Measurements from ENCODE around the gene PRKACG.
A peak's percentile ranks its signal among the peaks of the same experiment; 100 is the strongest.

The PRKACG gene

GRCh38 chr9:69027355-69028097, 13.6 kb upstream of the PRKACG start:
- H3K9ac ChIP-seq (ENCODE audit: low read depth, low read length): no peak overlapping the region
- no peaks in the 10 kb centered on the region for H3K27me3 ChIP-seq (ENCODE audit: control insufficient read depth, insufficient read depth, low read length)

GRCh38 chr9:69023650-69024049, 9.7 kb upstream of the PRKACG start:
- Histone ChIP-seq H3K27me3 (ENCODE audit: control insufficient read depth, insufficient read depth, low read length) (no peaks in the 10 kb centered on the region), H3K9me3 (ENCODE audit: control insufficient read depth, insufficient read depth, low read length) (no peaks in the 10 kb centered on the region), H3K9ac (ENCODE audit: low read depth, low read length) (no peak overlapping the region), H3K4me3 (ENCODE audit: low read depth, low read length) (no peak overlapping the region), H3K36me3 (ENCODE audit: control insufficient read depth, insufficient read depth, low read length) (no peaks in the 10 kb centered on the region), H3K4me1 (ENCODE audit: control insufficient read depth, insufficient read depth, low read length) (peaks cover 11% of the 10 kb centered on the region), H3K27ac (ENCODE audit: low read depth, low read length) (no peak overlapping the region)

More at GRCh38 chr9:69027355-69028097, 13.6 kb upstream of the PRKACG start:
- Histone ChIP-seq H3K9me3 (ENCODE audit: control insufficient read depth, insufficient read depth, low read length) (peaks cover 7% of the 10 kb centered on the region; the same call in 1 of the 2 replicates), H3K36me3 (ENCODE audit: control insufficient read depth, insufficient read depth, low read length) (no peaks in the 10 kb centered on the region), H3K4me3 (ENCODE audit: low read depth, low read length) (no peak overlapping the region), H3K27ac (ENCODE audit: low read depth, low read length) (no peak overlapping the region), H3K4me1 (ENCODE audit: control insufficient read depth, insufficient read depth, low read length) (peaks cover 11% of the 10 kb centered on the region)

DNA sequence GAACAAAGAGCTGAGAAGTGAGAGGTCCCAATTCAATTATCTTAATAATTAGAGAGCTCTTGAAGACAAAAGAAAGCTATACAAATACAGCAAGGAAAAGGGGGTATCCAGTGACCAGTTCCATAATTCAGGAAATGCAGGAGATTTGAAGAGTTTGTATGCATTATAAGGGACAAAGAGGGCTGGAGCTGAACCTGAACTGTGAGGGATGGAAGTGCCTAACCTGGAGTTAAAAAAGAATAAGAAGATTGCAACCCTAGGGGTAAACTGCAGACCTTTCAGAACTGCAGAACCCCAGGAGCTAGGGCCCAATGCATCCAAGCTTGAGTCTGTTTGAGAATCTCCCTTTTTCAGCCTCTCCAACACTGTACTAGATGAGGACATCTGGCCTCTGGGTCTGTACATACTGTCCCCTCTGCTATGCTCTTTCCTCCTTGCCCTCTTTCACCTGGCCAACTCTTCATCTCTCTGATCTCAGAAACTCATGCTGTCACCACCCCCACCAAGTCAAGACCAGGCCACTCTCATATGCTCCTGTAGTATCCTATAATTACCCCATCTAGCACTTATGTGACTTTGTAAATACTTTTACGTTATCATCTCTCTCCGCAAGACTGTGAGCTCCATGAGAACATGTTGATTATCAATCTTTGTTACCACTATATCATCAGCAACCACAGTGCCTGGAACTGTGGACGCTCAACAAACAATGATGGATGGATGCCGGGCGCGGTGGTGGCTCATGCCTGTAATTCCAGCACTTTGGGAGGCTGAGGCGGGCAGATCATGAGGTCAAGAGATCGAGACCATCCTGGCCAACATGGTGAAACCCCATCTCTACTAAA, 6.6 kb upstream of the PRKACG start:
- Histone ChIP-seq H3K9me3 (ENCODE audit: control insufficient read depth, insufficient read depth, low read length) (no peaks in the 10 kb centered on the region), H3K4me3 (ENCODE audit: low read depth, low read length) (no peak overlapping the region), H3K27ac (ENCODE audit: low read depth, low read length) (no peak overlapping the region), H3K27me3 (ENCODE audit: control insufficient read depth, insufficient read depth, low read length) (no peaks in the 10 kb centered on the region), H3K36me3 (ENCODE audit: control insufficient read depth, insufficient read depth, low read length) (no peaks in the 10 kb centered on the region), H3K4me1 (ENCODE audit: control insufficient read depth, insufficient read depth, low read length) (peaks cover 24% of the 10 kb centered on the region), H3K9ac (ENCODE audit: low read depth, low read length) (no peak overlapping the region)

DNA sequence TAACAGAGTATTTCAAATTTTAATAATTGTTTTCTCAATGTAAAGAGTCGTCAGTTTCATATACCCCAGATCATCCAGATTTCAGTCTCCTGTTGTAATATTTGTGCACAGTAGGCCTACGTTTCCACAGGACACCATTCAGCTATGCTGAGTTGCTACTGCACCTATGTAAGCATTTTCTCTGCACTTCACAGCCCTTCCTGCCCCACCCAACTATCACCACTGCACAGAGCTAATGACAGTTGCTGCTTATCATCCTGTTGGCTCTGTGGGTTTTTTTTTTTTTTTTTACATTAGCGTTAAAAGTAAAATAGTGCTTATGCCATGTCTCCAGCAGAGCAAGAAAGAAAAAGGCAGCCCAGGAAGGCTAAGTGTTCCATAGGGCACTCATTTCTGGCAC, 5.9 kb upstream of the PRKACG start:
- Histone ChIP-seq H3K9me3 (ENCODE audit: control insufficient read depth, insufficient read depth, low read length) (no peaks in the 10 kb centered on the region), H3K4me1 (ENCODE audit: control insufficient read depth, insufficient read depth, low read length) (peaks cover 25% of the 10 kb centered on the region), H3K36me3 (ENCODE audit: control insufficient read depth, insufficient read depth, low read length) (no peaks in the 10 kb centered on the region), H3K4me3 (ENCODE audit: low read depth, low read length) (no peak overlapping the region), H3K27ac (ENCODE audit: low read depth, low read length) (no peak overlapping the region), H3K9ac (ENCODE audit: low read depth, low read length) (no peak overlapping the region), H3K27me3 (ENCODE audit: control insufficient read depth, insufficient read depth, low read length) (no peaks in the 10 kb centered on the region)

GRCh38 chr9:69018737-69019136, 4.8 kb upstream of the PRKACG start:
- Histone ChIP-seq H3K9me3 (ENCODE audit: control insufficient read depth, insufficient read depth, low read length) (no peaks in the 10 kb centered on the region), H3K27me3 (ENCODE audit: control insufficient read depth, insufficient read depth, low read length) (no peaks in the 10 kb centered on the region), H3K27ac (ENCODE audit: low read depth, low read length) (no peak overlapping the region), H3K4me3 (ENCODE audit: low read depth, low read length) (no peak overlapping the region), H3K9ac (ENCODE audit: low read depth, low read length) (no peak overlapping the region), H3K36me3 (ENCODE audit: control insufficient read depth, insufficient read depth, low read length) (no peaks in the 10 kb centered on the region), H3K4me1 (ENCODE audit: control insufficient read depth, insufficient read depth, low read length) (peaks cover 22% of the 10 kb centered on the region)

DNA sequence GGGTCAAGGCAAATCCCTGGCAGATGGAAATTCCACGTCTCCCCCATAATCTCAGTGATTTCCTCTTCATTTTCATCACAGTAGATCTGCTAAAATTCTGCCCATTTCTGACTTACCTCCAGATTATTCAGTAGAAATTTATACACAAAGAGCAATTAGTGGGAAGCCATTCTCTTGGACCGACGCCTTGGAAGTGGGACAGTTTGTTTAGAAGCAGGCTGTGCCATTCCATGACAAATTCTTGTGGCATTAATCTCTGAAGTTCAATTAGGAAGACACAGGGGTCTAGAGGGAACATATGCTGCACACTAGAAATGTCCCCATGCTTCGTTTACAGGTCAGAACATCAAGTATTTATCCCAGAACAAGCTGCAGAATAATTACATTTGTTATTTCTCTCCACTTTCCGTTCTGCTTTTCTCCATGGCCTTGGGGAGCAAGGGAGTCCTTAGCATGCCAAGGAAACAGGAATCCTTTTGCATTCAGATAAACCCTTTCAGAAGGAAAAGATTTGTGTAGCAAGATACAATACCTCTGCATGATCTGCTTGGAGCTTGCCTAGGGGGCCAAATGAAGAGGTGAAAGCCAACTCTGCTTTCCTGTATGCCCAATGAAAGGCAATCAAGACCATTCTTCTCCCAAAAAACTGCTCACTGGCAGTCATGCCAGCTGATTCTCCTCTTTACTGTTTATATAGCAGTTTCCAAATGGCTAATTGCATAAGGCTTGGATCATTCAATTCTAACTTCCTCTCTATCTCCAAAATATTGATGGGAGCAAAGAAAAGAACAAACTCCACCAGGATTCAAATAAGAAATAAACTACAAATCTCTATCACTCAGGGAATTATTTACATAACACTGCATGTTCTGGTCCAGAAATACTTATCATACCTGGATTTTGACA, 2.5 kb upstream of the PRKACG start:
- H3K9me3 ChIP-seq (ENCODE audit: control insufficient read depth, insufficient read depth, low read length): no peaks in the 10 kb centered on the region
- H3K4me1 ChIP-seq (ENCODE audit: control insufficient read depth, insufficient read depth, low read length): peaks cover 16% of the 10 kb centered on the region
- no peak overlapping the region for H3K9ac ChIP-seq (ENCODE audit: low read depth, low read length)
- H3K36me3 ChIP-seq (ENCODE audit: control insufficient read depth, insufficient read depth, low read length): no peaks in the 10 kb centered on the region
- H3K27ac ChIP-seq (ENCODE audit: low read depth, low read length): peak overlapping the region; percentile 67
- H3K27me3 ChIP-seq (ENCODE audit: control insufficient read depth, insufficient read depth, low read length): no peaks in the 10 kb centered on the region
- H3K4me3 ChIP-seq (ENCODE audit: low read depth, low read length): no peak overlapping the region

- no peak overlapping the region for H3K9ac ChIP-seq (ENCODE audit: low read depth, low read length)
- peaks cover 16% of the 10 kb centered on the region for H3K4me1 ChIP-seq (ENCODE audit: control insufficient read depth, insufficient read depth, low read length)
- no peaks in the 10 kb centered on the region for H3K27me3 ChIP-seq (ENCODE audit: control insufficient read depth, insufficient read depth, low read length)
Measured at GRCh38 chr9:69013382-69013727, 558 bp downstream of the PRKACG start.

DNA sequence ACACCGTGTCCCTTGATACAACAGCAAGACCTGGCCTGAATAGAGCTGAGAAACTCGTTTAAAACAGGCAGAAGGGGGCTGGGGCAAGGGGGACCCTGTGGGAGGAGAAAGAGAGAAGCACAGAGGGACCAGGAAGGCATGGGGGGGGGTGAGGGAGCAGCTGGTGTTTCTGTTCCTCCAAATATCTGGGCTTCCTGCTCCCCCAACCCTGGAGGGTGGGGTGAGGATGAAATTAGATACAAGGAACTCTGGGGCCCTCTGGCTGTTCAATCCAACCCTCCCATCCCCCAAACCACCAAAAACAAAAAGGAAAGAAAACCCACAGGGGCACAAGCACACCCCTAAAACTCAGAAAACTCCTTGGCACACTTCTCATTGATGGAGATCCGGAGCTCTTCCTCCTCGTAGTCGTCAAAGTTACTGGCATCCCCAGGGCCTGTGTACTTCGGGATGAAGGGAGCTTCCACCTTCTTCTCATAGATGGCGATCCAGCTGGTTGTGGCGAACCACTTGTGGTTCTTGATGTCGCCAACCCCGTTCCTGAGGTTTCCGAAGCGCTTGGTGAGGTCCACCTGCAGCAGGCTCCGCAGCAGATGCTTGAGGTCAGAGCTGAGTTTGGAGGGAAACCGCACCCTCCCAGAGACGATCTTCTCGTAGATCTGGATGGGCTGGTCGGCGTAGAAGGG, 1.1 kb downstream of the PRKACG start:
- Histone ChIP-seq H3K4me3 (ENCODE audit: low read depth, low read length) (no peak overlapping the region), H3K9me3 (ENCODE audit: control insufficient read depth, insufficient read depth, low read length) (no peaks in the 10 kb centered on the region), H3K27ac (ENCODE audit: low read depth, low read length) (no peak overlapping the region), H3K4me1 (ENCODE audit: control insufficient read depth, insufficient read depth, low read length) (peaks cover 16% of the 10 kb centered on the region), H3K9ac (ENCODE audit: low read depth, low read length) (no peak overlapping the region), H3K27me3 (ENCODE audit: control insufficient read depth, insufficient read depth, low read length) (no peaks in the 10 kb centered on the region), H3K36me3 (ENCODE audit: control insufficient read depth, insufficient read depth, low read length) (no peaks in the 10 kb centered on the region)

More at GRCh38 chr9:69013382-69013727, 558 bp downstream of the PRKACG start:
- Histone ChIP-seq H3K36me3 (ENCODE audit: control insufficient read depth, insufficient read depth, low read length) (no peaks in the 10 kb centered on the region), H3K4me3 (ENCODE audit: low read depth, low read length) (no peak overlapping the region), H3K9me3 (ENCODE audit: control insufficient read depth, insufficient read depth, low read length) (no peaks in the 10 kb centered on the region), H3K27ac (ENCODE audit: low read depth, low read length) (no peak overlapping the region)

- Histone ChIP-seq H3K36me3 (ENCODE audit: control insufficient read depth, insufficient read depth, low read length) (no peaks in the 10 kb centered on the region), H3K27me3 (ENCODE audit: control insufficient read depth, insufficient read depth, low read length) (no peaks in the 10 kb centered on the region), H3K4me3 (ENCODE audit: low read depth, low read length) (no peak overlapping the region), H3K4me1 (ENCODE audit: control insufficient read depth, insufficient read depth, low read length) (no peaks in the 10 kb centered on the region), H3K9me3 (ENCODE audit: control insufficient read depth, insufficient read depth, low read length) (no peaks in the 10 kb centered on the region), H3K27ac (ENCODE audit: low read depth, low read length) (no peak overlapping the region), H3K9ac (ENCODE audit: low read depth, low read length) (no peak overlapping the region)
Measured at GRCh38 chr9:69009708-69010107, 4.2 kb downstream of the PRKACG start.

DNA sequence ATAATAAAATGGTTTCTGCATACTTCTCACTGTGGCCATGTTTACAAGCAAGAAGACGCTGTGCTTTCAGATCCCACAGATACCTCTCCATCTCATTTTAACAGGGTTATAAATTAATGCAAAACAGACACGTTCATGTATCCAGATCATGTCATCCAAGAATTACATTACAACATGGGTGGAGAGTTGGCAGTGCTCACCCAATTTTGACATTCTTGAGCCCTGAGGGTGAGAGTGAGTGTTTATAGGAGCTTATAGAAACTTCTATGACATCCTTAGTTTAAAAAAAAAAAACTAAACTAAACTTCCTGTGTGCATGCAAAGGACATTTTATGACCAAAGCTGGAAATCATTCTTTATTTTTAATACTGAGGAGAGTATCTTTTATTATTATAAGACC, 9.1 kb downstream of the PRKACG start:
- no peak overlapping the region for H3K9ac ChIP-seq (ENCODE audit: low read depth, low read length)
- no peak overlapping the region for H3K27ac ChIP-seq (ENCODE audit: low read depth, low read length)
- H3K9me3 ChIP-seq (ENCODE audit: control insufficient read depth, insufficient read depth, low read length): no peaks in the 10 kb centered on the region
- H3K4me3 ChIP-seq (ENCODE audit: low read depth, low read length): no peak overlapping the region
- no peaks in the 10 kb centered on the region for H3K36me3 ChIP-seq (ENCODE audit: control insufficient read depth, insufficient read depth, low read length)
- H3K27me3 ChIP-seq (ENCODE audit: control insufficient read depth, insufficient read depth, low read length): no peaks in the 10 kb centered on the region
- peaks cover 2% of the 10 kb centered on the region; the same call in 1 of the 2 replicates for H3K4me1 ChIP-seq (ENCODE audit: control insufficient read depth, insufficient read depth, low read length)
